Type B pancreatic cell (in vitro differentiated cells): ENCODE data around the gene SECISBP2. TPM values are rescaled to one million over a fixed set of nuclear protein-coding genes. Genes with fewer than 3 reads are reported as not detected.

Source experiments
- DNase-seq: peaks from one replicate; pipeline ENCODE4 v3.0.0; 2021; ENCODE audit warnings: mixed read lengths; ENCODE audit not compliant: unreplicated experiment; ENCODE audit errors: extremely low spot score
- H3K27ac Mint-ChIP-seq: 2 replicates; pipeline ENCODE4 v1.8.0; 2021; ENCODE audit warnings: mild to moderate bottlenecking, mixed read lengths
- H3K27me3 Mint-ChIP-seq: 2 replicates; pipeline ENCODE4 v1.8.0; 2021; ENCODE audit warnings: mixed read lengths
- H3K36me3 Mint-ChIP-seq: 2 replicates; pipeline ENCODE4 v1.8.0; 2021; ENCODE audit warnings: mixed read lengths
- H3K4me1 Mint-ChIP-seq: one replicate; pipeline ENCODE4 v1.8.0; 2021; ENCODE audit warnings: mixed read lengths; ENCODE audit not compliant: unreplicated experiment
- H3K4me3 Mint-ChIP-seq: 2 replicates; pipeline ENCODE4 v1.8.0; 2021; ENCODE audit warnings: mild to moderate bottlenecking, mixed read lengths
- H3K9me3 Mint-ChIP-seq: 2 replicates; pipeline ENCODE4 v1.8.0; 2021; ENCODE audit warnings: mixed read lengths
- CTCF ChIP-seq: fragments of 200-600 bp; sonication (generic); conservative IDR thresholded peaks from 2 replicates; pipeline ENCODE4 v1.5.0; 2021; ENCODE audit warnings: antibody characterized with exemption, mild to moderate bottlenecking
- total RNA-seq: library from RNA; stranded (reverse); gene quantifications from 2 replicates; pipeline ENCODE4 v1.2.1, GENCODE V29; 2021; ENCODE audit warnings: low replicate concordance

The SECISBP2 gene
- total RNA-seq, 1 donor from 2014 or later = 49.6 TPM

DNA sequence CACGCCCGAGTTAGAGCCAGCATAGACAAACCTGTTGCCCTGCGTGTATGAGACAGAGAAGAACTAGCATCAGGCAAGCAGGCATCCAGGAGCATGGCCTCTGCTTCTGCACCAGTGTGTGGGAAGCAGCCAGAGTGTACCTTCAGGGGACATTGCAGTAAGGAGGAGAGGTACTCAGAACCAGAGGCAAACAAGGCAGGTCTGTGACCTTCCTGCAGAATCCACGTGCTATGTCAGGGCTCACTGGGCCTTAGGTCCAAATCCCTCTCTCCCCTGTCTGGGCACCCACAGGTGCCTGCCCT is 63.0 kb downstream of the SECISBP2 start:
- no peaks in the 10 kb centered on the region for H3K27me3 Mint-ChIP-seq
- H3K4me3 Mint-ChIP-seq = no peak overlapping the region
- peaks cover 13% of the 10 kb centered on the region for H3K36me3 Mint-ChIP-seq
- peaks cover 5% of the 10 kb centered on the region for H3K4me1 Mint-ChIP-seq
- no peak for DNase-seq
- TF ChIP-seq CTCF = no peak
- no peaks in the 10 kb centered on the region for H3K9me3 Mint-ChIP-seq
- no peak overlapping the region for H3K27ac Mint-ChIP-seq

GRCh38 chr9:89382026-89382986 is 64.0 kb downstream of the SECISBP2 start:
- DNase-seq = no peak
- H3K36me3 Mint-ChIP-seq = peaks cover 15% of the 10 kb centered on the region
- H3K4me1 Mint-ChIP-seq = peaks cover 5% of the 10 kb centered on the region
- H3K27me3 Mint-ChIP-seq = no peaks in the 10 kb centered on the region
- no peak for TF ChIP-seq CTCF
- H3K4me3 Mint-ChIP-seq = no peak overlapping the region
- no peaks in the 10 kb centered on the region for H3K9me3 Mint-ChIP-seq
- H3K27ac Mint-ChIP-seq = no peak overlapping the region

DNA sequence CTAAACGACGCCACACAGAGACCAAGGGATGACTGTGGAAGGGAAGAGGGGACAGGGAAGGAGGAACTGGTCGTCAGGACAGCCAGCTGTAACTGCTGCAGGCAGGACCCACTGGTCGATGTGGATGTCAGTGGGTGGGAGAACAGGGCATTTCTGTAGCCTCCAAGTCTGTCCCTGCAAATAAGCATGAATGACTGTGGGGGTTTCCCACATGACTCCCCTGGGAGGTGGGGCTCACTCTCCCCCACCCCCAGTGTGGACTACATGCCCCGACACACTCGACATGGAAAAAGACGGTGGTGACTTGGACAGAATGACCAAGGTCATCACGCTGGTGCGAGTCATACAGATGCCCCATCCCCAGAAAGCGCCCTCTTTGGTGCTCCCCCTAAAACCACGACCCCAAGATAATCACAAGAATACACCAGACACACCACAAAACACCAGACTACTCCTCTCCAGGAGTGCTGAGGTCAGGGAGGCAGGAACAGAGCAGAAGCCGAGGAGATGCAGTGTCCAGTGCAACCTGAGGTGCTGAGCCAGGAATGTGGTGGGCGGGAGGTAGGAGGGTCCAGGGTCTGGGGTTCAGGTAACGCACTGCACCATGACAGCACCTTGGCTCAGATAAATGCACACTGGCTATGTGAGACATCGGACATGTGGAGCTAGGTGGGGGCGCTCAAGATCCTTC is 64.9 kb downstream of the SECISBP2 start:
- no peak for TF ChIP-seq CTCF
- no peak for DNase-seq
- Mint-ChIP-seq H3K27ac (no peak overlapping the region), H3K4me1 (peaks cover 5% of the 10 kb centered on the region), H3K36me3 (peaks cover 7% of the 10 kb centered on the region), H3K9me3 (no peaks in the 10 kb centered on the region), H3K27me3 (no peaks in the 10 kb centered on the region), H3K4me3 (no peak overlapping the region)

GRCh38 chr9:89383721-89384300 is 65.5 kb downstream of the SECISBP2 start:
- Mint-ChIP-seq H3K27ac (no peak overlapping the region), H3K9me3 (no peaks in the 10 kb centered on the region)

GRCh38 chr9:89384783-89385182 is 66.5 kb downstream of the SECISBP2 start:
- no peaks in the 10 kb centered on the region for H3K9me3 Mint-ChIP-seq
- H3K4me1 Mint-ChIP-seq = peaks cover 8% of the 10 kb centered on the region
- H3K4me3 Mint-ChIP-seq = no peak overlapping the region
- H3K27ac Mint-ChIP-seq = no peak overlapping the region
- DNase-seq = no peak
- no peaks in the 10 kb centered on the region for H3K27me3 Mint-ChIP-seq
- no peak for TF ChIP-seq CTCF
- peaks cover 4% of the 10 kb centered on the region for H3K36me3 Mint-ChIP-seq

More at GRCh38 chr9:89383721-89384300, 65.5 kb downstream of the SECISBP2 start:
- Mint-ChIP-seq H3K36me3 (peaks cover 4% of the 10 kb centered on the region), H3K4me1 (peaks cover 5% of the 10 kb centered on the region), H3K27me3 (no peaks in the 10 kb centered on the region), H3K4me3 (no peak overlapping the region)
- no peak for TF ChIP-seq CTCF
- no peak for DNase-seq
